NCI-H774 (cell line): ENCODE data around the gene ATP7B.

Experiments used
- DNase-seq: peaks from one replicate; lab custom pipeline; 2025; lab: John Stamatoyannopoulos, UW

The ATP7B gene

DNA sequence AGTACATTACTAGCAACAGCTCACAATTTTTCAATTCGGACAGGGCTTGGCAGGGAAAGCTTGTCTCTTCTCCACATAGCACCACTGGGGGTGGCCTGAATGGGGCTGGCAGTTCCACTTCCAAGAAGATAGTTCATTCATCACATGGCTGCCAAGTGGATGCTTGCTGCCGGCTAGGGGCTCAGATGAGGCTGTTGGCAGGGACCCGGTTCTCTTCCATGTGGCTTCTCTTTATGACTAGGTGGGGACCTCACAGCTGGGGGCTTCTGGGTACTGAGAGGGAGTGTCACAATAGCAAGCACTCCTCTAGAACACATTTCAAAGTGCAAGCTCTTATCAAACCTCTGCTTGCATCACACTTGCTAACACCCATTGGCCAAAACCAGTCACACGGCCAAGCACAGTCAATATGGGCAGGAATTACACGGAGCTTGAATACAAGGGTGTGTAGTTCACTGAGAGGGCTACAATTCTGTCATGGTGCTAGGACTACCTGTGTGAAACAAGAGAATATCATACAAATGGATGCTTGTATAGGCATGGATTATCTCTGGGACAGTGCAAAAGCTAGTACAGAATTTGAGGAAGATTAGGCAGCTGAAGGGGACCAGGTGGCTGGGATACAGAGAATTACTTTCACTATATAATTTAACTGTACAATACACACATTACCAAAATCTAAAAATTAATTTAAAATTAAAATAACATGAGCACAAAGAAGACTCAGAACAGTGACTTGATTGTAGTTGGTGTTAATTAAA is 32.3 kb downstream of the ATP7B start:
- no peak for DNase-seq

DNA sequence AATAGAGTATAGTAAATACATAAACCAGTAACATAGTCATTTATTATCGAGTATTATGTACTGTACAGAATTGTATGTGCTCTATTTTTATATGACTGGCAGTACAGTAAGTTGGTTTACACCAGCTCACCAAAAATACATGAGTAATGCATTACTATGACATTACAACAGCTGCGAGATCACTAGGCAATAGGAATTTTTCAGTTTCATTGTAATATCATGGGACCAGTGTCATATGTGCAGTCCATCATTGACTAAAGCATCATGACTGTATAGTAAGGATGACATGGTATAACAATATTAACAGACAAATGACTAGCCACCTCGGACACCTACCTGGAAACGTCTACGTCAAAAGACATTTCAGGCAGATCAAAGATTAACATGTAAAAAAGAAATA is 33.6 kb downstream of the ATP7B start:
- no peak for DNase-seq

DNA sequence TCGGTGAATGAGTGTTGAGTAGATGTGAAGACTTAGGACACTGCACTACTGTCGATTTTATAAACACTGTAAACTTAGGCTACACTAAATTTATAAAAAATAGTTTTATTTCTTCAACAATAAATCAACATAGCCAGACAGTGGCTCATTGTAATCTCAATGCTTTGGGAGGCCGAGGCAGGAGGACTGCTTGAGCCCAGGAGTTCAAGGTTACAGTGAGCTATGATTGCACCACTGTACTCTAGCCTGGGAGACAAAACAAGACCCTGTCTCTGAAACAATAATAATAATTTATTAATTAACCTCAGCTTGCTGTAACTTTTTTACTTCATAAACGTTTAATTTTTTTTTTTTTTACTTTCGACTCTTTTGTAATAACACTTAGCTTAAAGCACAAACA is 34.4 kb downstream of the ATP7B start:
- no peak for DNase-seq

- DNase-seq = no peak
Observed at GRCh38 chr13:51976423-51976822, 34.8 kb downstream of the ATP7B start.

DNA sequence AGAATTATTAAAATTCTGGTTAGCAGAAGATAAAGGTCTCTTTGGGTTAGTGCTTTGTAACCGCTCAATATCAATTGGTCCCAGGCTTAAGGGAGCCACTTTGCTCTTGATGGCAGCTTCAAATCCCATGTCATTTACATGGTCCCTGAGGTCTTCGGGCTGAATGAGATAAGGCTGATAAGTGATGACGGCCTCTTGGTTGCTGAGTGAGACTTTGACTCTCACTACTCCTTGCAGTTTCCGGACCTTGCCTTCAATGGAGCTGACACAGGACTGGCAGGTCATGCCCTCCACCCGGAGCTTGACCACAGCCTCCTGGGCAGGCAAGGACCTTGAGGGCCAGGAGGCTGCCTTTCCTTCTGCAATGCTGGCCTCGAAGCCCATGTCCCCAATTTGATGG is 36.8 kb downstream of the ATP7B start:
- no peak for DNase-seq

GRCh38 chr13:51971520-51972426 is 39.5 kb downstream of the ATP7B start:
- no peak for DNase-seq

DNA sequence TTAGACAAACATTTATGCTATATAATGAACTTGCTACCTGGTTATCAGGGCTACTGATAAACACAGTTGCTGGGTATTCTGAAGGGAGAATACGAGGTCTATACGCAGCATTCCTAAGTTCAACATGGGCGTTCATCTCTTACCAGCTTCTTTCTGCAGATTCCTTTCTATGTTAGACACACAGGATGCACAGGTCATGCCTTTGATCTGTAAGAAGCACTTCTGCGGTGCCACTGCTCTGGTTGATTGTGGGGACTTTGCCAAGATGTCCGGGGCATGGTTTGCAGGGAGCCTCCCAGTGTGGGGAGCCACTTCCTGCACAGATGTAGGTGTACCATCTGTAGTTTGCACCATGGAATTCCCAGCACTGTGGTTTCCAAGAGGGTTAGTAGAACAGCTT is 40.9 kb downstream of the ATP7B start:
- DNase-seq = no peak

- DNase-seq = no peak
Observed at GRCh38 chr13:51967482-51968446, 43.5 kb downstream of the ATP7B start.

DNA sequence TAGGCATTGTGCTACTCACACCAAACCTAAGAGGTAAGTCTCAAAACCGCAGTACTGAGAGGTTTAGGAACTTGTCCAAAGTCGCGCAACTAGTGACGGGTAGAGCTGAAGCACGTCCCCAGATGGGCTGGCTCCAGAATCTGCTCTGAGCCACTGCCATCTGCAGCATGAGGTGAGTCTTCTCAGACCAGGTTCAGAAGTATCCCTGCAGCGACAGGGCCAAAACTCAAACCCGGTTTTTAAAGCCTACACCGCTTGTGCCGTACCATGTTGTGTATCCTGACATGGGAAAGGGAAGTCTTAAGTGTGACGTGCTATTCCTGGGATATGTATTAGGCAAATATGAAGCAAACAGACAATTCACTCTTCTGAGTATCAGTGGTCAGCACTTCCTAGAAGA is 45.1 kb downstream of the ATP7B start:
- DNase-seq = no peak

GRCh38 chr13:51961493-51962403 is 49.5 kb downstream of the ATP7B start:
- no peak for DNase-seq

- DNase-seq = no peak
Observed at GRCh38 chr13:51960766-51961165, 50.5 kb downstream of the ATP7B start.

DNA sequence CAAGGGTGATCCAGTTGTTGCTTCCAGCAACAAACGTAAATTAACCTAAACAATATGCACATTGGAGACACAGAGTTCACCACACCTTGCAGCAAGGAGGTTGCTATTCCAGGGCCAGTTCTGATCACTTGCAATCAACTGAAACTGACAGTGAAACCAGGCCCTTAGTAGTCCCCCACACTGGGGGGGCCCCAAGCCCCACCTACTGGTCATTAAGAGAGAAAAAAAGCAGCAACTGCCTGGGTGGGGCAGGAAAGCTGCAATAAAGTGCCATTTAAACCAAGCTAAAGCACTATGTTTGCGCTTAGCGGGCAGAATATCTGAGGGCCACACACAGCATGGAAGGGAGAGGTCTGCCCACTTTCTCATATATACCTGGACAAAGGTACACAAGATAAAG is 51.5 kb downstream of the ATP7B start:
- DNase-seq = no peak

GRCh38 chr13:51958217-51958547 is 53.1 kb downstream of the ATP7B start:
- DNase-seq = no peak

- DNase-seq = no peak
Observed at GRCh38 chr13:51957377-51958216, 53.7 kb downstream of the ATP7B start.

GRCh38 chr13:51956717-51957116 is 54.5 kb downstream of the ATP7B start:
- DNase-seq = no peak

DNA sequence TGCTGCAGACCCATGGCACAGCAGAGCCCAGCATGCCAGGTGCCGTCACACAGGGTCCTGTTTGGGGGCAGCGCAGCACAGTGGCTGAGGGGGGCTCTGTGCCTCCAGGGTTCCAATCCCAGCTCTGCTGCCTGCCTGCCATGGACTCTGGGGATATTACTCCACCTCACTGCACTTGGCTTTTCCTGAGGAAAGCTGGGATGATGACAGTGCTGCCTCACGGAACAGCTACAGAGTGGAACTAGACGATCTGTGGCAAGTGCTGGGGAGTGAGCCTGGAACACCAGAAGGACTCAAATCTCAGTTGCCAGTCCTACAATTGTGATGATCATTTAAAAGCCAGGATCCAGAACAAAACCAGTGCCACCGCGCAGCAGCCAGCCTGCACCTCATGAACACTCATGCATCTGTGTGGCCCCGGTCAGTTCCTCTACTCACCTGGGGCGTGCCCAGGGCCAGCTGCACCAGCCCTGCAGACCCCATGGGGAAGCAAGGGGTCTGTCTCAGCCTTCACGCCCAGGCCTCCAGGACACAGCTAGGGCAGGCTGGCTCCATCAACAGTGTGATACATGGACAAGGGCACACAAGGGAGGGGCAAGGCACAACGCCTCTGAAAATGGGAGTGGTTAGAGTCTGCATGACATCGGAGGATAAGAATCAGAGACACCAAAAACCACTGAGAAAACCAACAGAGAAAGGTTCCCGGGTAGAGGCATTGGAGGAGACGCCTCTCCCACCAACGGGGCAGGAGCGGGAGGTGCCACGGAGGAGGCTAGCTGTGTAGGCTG is 55.2 kb downstream of the ATP7B start:
- DNase-seq = no peak

- peak; percentile 57 for DNase-seq
Observed at GRCh38 chr13:51955281-51955771, 55.9 kb downstream of the ATP7B start.

GRCh38 chr13:51953347-51954195 is 57.7 kb downstream of the ATP7B start:
- DNase-seq = no peak
